HG03469 (cell line): ENCODE measurements around the gene RELL1.

ENCODE experiments used
- ATAC-seq: cut with Tn5 transposase; IDR thresholded peaks from one replicate; pipeline ENCODE4 v1.9.1; 2021; ENCODE audit warnings: mild to moderate bottlenecking, moderate library complexity, moderate number of reproducible peaks; ENCODE audit not compliant: unreplicated experiment

Gene RELL1

DNA sequence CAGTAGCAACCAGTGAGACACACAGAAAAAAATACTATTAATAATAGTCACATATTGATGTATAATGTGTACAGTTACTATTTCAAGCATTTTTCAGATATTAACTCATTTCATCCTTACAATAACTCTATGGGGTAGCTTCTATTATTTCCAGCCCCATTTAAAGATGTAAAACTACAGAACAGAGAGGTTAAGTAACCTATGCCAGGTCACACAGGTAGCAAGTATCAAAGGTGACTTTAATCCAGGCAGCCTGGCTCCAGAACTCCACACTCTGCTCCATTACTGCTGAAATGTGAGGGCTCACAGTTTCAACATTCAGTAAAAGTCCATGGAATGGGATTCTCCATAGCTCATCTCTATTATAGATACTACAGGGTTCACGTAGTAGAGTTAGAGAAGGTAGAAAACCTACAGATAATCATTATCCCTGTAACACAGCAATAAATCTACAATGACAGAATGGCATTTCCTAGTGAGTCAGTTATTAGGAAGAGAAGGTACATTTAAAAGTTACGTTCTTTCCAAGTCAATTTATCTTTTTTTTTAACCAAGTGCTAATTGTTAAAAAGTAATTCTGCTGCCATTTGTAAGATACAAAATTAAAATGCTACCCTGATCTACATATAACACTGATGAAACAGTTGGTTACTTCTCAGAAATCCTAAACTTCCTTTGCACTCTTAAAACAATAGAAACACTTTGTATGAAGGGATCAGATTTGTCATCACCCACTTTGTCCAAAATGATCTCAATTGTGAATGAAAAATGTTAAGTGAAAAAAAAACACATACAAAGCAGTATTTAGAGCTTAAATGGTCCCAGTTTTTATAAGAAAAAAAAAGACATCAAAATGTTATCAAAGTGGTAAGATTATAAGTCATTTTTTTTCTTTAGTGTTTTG is 18.7 kb downstream of the RELL1 start:
- ATAC-seq: no peak

DNA sequence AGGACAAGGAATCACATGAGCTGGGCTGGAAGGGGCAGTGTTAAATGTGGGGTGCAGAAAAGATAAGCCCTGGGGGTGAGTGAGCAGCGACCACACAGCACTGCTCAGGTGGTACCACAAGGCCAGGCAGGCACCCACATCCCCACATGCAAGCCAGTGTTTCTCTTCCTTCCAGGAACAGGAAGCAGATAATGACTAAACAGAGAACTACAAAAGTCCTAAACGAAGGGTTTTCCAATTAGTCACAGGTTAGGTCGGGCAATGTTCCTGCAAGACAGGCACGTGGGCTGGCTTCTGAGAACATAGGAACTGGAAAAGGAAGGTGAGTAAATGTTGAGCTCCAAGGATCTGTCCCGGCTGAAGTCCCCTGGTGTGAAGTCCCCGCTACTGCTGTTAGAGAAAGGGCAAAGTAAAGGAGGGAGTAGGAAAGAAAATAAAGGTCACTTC is 19.5 kb downstream of the RELL1 start:
- ATAC-seq: no peak

DNA sequence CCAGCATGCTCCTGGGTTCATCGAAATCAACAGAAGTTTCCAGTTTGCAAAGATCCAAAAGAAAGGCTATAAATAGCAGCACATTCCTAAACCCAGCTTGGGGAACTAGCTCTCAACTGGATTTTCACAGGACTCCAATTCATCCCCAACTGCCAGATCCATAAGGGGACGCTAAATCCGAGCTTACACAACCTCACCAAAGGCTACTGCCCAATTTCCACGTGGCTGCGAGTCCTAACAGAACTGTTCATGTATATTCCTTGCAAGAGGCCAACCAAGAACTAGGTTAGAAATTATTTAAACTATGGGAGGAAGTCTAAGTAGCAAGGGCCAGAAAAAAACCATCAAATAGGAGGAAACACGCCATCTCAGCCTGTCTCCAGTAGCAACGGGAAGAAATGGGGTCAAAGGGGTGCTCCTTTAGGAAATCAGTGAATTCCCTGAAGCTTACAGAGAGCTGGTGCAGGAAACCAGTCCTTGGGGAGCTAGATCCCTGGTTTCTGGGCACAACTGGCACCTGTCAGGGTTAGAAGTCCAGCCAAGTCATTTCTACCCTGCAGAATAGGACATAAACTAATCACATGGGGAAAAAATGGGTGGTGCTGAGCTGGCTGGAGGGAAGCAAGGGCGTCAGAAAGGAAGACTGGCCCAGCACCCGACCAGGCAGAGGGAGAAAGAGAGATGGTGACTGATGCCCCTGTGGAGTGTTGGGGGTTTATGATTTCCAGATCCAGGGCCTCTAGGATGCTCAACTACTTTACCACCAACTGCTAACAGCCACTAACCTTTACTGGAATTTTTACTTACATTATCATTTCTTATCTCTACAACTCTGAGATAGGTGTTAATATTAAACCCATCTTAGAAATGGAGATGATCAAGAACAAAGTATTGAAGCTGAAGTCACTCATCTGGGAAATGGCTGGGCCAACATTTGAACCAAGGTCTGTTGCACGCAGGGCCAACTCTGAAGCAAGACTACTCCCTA is 20.5 kb downstream of the RELL1 start:
- no peak for ATAC-seq

DNA sequence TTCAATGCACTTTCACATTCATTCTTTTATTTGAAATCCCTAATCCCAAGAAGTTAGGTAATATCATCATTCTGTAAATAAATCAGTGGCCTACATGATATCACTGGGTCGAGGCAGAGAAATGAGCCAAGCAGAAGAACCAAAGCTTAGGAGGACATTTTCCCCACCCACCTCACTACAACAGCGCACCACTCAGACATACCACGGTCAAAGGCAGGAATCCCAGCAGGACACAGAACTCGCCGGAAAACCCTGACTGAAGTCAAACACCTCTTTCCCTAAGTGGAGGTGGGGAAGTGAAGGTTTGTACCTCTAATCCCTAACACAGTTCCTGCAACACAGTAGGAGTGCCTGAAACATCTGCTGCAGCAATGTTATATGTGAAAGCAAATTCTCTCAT is 21.5 kb downstream of the RELL1 start:
- no peak for ATAC-seq

DNA sequence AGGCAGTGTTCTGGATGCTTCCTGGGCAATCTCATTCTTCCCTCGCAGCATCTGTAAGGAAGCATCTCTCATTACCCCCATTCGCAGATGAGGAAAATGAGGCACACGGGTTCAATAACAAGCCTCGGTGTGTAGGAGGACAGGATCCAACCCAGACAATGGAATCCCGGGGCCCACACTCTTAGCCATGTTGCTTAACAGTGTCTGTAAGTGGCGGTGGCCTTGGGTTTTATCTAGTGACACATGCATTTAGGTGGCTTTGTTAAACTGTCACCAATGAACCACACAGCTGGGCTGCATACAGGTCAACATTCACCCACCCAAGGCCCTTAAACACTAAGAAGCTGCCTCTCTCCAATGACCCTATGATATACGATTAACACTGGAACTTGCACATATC is 22.6 kb downstream of the RELL1 start:
- no peak for ATAC-seq

DNA sequence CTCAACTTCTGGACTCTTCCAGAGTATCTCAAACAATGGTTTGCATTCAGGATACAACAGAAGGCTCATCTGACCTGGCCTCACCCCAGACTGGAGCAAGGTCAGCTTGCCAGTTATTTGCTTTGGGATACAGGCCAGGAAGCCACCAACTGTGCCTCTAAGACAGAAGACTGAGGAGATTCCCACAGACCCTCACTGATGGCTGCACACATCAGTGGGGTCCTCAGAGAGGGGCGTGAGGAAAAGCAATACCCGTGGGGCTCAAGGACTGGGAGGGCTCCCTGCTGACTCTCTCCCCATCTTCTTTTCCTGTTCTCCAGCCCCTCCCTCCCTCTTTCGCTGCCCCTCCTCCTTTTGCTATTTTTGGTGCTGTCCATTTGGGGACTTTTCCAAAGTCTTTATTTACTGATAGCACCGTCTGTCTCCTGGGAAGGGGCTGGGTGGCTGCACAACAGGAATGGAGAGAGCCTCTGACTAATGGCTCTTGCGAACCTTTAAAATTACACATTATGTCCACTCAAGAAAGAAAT is 23.2 kb downstream of the RELL1 start:
- ATAC-seq: no peak

DNA sequence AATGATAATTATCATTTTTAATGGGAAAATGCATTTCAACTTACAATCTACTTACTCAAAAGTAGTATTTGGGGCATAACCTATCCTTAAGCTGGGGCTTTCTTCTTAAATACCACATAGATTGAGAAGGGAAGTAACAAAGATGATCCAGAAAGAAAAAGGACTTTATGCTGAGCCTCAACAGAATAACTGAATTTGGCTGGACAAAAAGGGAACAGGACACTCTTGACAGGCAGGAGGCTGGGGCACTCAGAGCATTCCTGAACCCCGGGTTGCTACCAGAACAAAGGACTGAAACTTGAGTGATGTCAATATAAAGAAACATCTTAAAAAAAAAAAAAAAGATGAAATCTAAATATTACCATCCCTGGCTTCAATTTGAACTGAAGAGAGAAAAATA is 23.9 kb downstream of the RELL1 start:
- no peak for ATAC-seq

DNA sequence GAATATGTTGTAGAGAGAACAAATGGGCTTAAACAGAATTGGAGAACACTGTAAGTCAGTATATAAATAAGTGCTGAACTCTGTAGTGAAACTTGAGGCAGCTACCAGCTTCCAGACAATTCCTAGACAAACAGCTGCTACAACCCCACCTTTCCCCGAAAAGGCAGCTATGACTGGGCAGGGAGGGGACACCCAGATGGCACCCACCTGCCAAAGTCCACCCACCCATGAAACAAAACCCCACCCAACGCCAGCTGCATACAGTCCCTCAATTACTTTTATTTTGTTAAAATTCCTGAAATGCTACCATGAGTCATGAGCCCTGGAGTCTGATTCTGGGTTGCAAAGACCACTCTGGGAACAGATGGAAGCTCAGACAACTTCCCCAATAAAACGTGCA is 24.4 kb downstream of the RELL1 start:
- ATAC-seq: no peak

DNA sequence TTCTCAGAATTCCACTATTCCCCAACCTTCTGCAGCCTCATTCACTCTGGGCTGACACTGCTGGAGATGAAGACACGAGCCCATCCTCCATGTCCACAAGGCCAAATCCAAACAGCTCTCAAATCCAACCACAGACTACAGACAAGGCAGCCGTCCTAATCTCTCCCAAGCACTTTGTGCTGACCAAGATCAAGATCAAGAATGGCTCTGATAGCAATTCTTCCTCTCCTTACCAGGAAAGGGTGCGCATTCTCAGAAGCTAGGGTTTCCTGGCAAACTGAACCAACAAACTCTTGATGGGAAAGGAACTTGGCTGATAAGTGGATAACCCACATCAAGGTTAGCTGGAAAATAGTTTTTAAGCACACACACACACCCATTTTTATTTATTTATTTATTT is 26.5 kb downstream of the RELL1 start:
- no peak for ATAC-seq

DNA sequence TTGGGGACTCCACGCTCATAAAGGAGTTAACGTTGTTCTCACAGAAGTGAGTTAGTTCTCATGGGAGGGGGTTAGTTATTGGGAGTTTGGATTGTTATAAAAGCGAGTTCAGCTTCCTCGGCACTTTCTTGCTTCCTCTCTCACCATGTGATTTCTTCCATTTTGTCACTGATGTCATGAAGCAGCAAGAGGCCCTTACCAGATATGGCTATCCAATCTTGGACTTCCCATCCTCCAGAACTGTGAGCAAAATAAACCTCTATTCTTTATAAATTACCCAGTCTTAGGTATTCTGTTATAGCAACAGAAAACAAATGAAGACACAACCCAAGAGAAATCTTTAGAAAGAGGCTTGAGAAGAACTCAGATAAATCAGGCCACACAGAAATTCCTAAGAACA is 29.5 kb downstream of the RELL1 start:
- ATAC-seq: no peak

DNA sequence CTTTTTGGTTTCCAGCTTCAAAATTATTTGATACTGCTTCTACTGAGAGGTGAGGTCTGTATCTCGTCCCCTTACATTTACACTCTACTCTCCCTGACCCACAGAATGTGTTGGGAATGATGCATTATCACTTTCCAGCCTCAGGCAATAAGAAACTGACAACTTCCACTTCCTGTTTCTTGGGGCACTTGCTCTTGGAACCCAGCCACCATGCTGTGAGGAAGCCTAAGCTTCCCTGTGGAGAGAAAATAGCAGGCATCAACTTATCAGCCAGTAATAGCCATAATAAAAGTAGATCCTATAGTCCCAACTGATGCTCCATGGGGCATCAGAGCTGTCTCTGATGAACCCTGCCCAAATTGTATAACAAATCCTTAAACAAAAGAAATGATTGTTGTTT is 32.6 kb downstream of the RELL1 start:
- no peak for ATAC-seq

DNA sequence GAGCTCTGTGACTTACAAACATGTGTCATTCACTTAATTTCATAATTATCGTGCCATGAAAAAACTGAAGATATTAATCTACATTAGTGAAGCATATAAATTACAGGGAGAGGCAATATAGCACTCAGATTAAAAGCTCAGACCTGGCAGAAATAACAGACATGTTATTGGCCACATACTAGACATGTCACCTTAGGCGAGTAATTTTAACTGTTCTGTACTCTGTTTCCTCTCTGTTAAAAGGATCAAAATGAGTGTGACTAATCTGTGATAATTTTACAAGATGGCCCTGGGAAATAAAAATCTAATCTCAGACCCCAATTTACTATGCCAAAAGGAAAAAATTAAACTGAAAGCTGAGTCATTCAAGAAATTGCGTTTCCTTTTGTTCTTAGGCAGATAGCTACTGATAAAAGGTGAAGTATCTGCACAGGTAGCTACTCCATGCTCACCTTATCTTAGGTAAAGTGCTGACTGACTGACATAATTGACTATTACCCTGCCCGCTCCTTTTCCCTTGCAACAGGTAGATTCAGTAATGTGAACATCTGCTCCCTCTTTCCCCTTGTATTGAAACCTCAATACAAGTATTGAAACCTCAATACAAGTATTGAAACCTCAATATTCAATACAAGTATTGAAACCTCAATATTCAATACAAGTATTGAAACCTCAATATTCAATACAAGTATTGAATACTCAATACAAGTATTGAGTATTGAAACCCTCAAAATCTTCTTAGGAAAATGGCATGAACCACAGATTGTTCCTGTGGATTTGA is 33.2 kb downstream of the RELL1 start:
- no peak for ATAC-seq

DNA sequence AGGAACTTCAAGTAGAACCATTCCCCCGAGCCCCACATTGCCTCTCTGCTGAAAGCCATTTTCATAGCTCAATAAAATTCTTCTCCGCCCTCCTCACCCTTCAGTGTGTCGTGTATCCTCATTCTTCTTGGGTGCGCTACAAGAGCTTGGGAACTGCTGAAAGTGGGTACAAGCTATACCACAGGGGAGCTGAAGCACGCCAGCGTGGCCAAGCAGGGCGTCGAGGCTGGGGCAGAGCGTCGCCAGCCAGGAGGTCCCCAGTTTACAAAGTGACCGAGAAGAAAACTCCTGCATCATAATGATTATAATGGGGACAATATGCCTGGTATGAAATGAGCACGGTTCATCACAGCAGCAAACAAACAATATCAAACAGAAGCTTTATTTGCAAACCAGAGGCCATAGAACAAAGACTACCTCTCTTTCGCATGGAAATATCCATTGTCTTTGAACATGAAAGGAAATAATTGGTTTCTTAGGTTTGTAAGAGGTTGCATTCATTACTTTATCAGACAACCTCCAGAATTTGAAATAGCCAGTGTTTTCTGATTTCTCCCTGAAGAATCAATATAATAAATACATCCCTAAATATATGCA is 34.3 kb downstream of the RELL1 start:
- ATAC-seq: no peak

DNA sequence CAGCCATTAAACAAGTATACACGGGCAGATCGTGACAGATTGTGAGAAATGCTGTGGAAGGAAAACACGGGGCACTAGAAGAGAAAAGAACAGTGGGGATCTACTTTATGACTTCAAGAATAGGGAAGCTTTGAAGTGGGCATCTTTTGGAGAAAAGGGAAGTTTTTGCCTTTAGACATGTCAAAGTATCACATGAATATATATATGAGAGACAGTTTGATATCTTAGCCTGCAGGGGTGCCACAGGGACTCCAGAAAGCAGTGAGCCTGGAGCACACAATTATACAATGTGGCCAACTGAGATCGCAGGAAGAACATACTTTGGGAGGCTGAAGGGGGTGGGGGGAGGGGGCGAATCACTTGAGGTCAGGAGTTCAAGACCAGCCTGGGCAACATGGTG is 35.7 kb downstream of the RELL1 start:
- no peak for ATAC-seq

DNA sequence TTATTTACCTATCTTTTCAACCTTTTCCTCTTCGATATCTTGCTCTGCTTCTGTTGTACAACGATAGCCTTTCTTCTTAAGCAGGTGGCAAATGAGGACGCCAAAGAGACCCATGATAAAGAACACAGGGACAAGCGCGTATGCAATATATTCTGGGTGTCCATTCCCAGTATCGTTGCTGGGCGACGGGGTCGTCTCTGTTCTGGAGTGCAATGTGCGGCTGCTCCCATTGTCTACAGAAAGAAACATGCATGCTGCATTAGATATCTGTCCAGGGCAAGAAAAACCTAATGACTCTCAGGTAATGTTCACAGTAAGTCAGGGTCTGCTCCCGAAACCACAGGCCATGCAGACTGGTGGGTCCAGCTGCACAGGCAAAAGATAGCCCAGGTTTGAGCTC is 36.9 kb downstream of the RELL1 start:
- ATAC-seq: no peak

DNA sequence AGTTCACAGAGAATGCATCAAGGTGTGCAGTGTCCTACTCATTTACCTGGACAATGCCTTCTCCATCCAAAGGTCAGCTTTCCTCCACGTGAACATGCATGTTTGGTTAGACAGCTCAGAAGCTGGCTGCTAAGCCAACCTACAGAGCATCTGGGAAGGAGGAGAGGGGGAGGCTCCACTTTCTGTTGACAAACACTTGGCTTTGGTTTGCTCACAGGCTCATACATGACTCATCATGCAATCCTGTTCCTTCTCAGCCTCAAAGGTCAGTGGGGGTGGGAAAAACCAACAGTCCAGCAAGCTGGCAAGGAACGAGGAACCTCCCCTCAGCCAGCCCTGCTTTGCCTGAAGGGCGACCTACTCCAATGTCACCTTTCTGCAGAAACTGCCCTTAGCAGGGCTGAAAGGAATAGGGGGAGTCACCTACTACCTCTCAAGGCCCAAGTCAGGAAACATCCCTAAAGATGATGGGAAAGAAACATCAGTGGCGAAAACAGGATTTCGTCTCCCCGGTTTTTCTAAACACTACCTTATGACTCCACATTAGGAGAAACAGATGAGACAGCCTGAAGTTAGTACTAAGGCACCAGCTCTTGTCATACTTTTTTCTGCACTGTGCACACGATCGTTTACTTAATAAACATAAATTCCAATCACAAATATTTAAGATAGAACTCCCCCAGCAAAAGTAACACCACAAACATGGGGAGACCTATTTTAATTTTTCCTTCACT is 37.9 kb downstream of the RELL1 start:
- no peak for ATAC-seq

DNA sequence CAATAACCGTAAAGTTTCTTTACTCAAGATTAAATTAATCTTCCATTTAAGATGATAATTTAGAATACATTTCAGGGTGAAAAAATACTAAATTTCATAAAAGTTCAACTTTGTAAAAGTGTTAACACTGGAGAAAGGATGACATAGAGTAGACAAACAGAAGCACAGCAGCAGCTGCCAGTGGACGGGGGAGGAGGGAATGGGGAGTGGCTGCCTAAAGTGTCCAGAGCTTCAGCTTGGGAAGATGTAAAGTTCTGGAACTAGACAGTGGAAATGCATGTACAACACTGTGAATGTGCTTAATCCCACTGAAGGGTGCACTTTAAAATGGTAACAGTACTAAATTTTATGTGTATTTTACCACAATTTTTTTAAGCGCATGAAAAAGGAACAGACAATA is 39.9 kb downstream of the RELL1 start:
- ATAC-seq: no peak

DNA sequence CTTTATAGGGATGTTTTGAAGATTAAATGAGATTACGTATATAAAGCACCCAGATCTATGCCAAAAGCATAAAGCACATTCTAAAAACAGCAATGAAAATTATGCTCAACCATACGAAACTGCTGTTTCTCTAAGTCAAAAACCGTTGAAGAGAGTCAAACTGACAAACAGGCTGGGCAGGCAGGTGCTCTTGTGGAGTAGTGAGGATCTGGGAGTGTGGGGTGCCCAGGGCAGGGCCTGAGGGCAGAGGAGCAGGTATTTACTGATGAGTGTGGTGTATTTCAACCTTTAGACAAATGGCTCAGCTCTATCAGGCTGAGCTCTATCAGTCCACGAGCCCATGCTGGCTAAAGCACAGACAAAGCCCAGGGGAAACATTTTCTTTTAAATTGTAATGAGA is 40.4 kb downstream of the RELL1 start:
- no peak for ATAC-seq

DNA sequence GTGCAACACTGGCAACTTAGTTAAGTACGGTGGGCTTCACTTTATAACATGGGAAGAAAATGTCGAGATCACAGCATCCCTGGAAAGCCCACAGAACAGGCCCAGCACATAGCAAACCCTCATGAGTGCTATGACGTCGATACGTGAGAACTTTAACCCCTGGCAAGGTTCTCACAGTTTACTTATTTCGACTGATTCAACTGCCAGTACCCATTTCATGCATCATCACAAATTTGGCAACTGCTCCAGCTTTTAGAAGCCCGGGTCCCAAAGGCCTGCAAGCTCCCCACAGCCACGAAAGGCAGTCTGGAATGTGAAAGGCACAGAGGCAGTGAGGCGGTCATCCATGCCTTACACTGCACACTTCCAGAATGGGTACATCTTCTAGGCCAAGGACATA is 41.2 kb downstream of the RELL1 start:
- ATAC-seq: no peak
